PC-9 (cell line): Measurements from ENCODE around the gene SPATA2. TPM values are rescaled to one million over a fixed set of nuclear protein-coding genes. Genes with fewer than 3 reads are reported as not detected.

ENCODE experiments used
- BruUV-seq: library from RNA; stranded (reverse); fragments of 400-500 nt; replicated peaks from 2 replicates; lab custom pipeline; 2021; lab: Mats Ljungman, UMichigan
- CTCF ChIA-PET: fragments of 300-600 bp; sonication (Branson Sonifier 250); formaldehyde crosslinking; loops from one replicate; lab custom pipeline; 2022; ENCODE audit warnings: antibody characterized with exemption; lab: Charles Lee
- POLR2A ChIA-PET: fragments of 300-600 bp; sonication (Branson Sonifier 250); formaldehyde crosslinking; loops from one replicate; lab custom pipeline; 2022; ENCODE audit warnings: antibody characterized with exemption; ENCODE audit not compliant: unreplicated experiment; lab: Charles Lee
- DNase-seq, 2 experiments: peaks; one replicate each; pipeline versions ENCODE4 v3.0.0 to v3.0.0-alpha.2; 2015 to 2022; ENCODE audit warnings: mixed read lengths in 1 of 2
- H2AFZ ChIP-seq: fragments of 200-600 bp; sonication (generic); 2 replicates; pipeline ENCODE4 v1.8.1; 2017; ENCODE audit warnings: antibody characterized with exemption
- H3F3A ChIP-seq: fragments of 200-600 bp; sonication (generic); 2 replicates; pipeline ENCODE4 v1.8.1; 2017; ENCODE audit warnings: antibody characterized with exemption, mild to moderate bottlenecking, low read depth; ENCODE audit not compliant: insufficient read depth
- H3K27ac ChIP-seq: fragments of 200-600 bp; sonication (generic); 2 replicates; pipeline ENCODE4 v1.6.1; 2016; ENCODE audit warnings: mixed run types
- H3K27me3 ChIP-seq: fragments of 200-600 bp; sonication (generic); 2 replicates; pipeline ENCODE4 v1.6.1; 2016; ENCODE audit warnings: low read depth, mixed run types; ENCODE audit not compliant: insufficient read depth
- H3K36me3 ChIP-seq: fragments of 200-600 bp; sonication (generic); 2 replicates; pipeline ENCODE4 v1.6.1; 2016; ENCODE audit warnings: low read depth, mixed run types
- H3K4me1 ChIP-seq: fragments of 200-600 bp; sonication (generic); replicated peaks from 2 replicates; pipeline ENCODE4 v1.6.1; 2016; ENCODE audit warnings: mixed run types; ENCODE audit not compliant: insufficient read depth
- H3K4me2 ChIP-seq: fragments of 200-600 bp; sonication (generic); 2 replicates; pipeline ENCODE4 v1.6.1; 2017; ENCODE audit warnings: mixed run types
- H3K4me3 ChIP-seq: fragments of 200-600 bp; sonication (generic); 2 replicates; pipeline ENCODE4 v1.6.1; 2016; ENCODE audit warnings: mixed run types
- H3K79me2 ChIP-seq: fragments of 200-600 bp; sonication (generic); 2 replicates; pipeline ENCODE4 v1.6.1; 2017; ENCODE audit warnings: low read depth, mixed run types
- H3K9me2 ChIP-seq: fragments of 200-600 bp; sonication (generic); 2 replicates; pipeline ENCODE4 v1.8.1; 2017; ENCODE audit warnings: mild to moderate bottlenecking; ENCODE audit not compliant: insufficient read depth
- H3K9me3 ChIP-seq: fragments of 200-600 bp; sonication (generic); 2 replicates; pipeline ENCODE4 v1.8.1; 2016; ENCODE audit warnings: low read depth; ENCODE audit not compliant: insufficient read depth
- H4K20me1 ChIP-seq: fragments of 200-600 bp; sonication (generic); 2 replicates; pipeline ENCODE4 v1.8.1; 2017; ENCODE audit not compliant: insufficient read depth
- CTCF ChIP-seq: fragments of 200-600 bp; sonication (generic); conservative IDR thresholded peaks from 2 replicates; pipeline ENCODE4 v1.6.1; 2017; ENCODE audit warnings: mixed run types, antibody characterized with exemption, mild to moderate bottlenecking, moderate library complexity
- EZH2 ChIP-seq: fragments of 200-600 bp; sonication (generic); IDR thresholded peaks from 2 replicates; pipeline ENCODE4 v1.8.0; 2017; ENCODE audit warnings: antibody characterized with exemption, low read depth
- intact Hi-C: fragments of 100-400 bp; cut with micrococcal nuclease; formaldehyde crosslinking; loops from one replicate; pipeline ENCODE4 v1.10.0; 2022; ENCODE audit not compliant: unreplicated experiment
- total RNA-seq: library from RNA; stranded (reverse); gene quantifications from 2 replicates; pipeline ENCODE4 v1.2.3, GENCODE V29; 2021

The SPATA2 gene
- total RNA-seq, 1 experiment from 2014 or later: 10.9 TPM

GRCh38 chr20:49936153-49937026 is 21.1 kb upstream of the SPATA2 start, which contains the start of gene RNF114:
TSS of gene RNF114 (plus strand) at chr20:49936397. CDS start at chr20:49936413, 16 bp downstream.
- DNase-seq: peak; percentile 73 to 85
- Histone ChIP-seq H3K4me2 (peak within 1 kb of the TSS; percentile 98), H3K4me1 (peaks cover 32% of the 10 kb centered on the region), H3K79me2 (peaks cover 52% of the 10 kb centered on the region), H3K27ac (peak within 1 kb of the TSS; percentile 69), H3K4me3 (peak within 1 kb of the TSS; percentile 92), H3K9me2 (no peaks in the 10 kb centered on the region), H3K9me3 (no peaks in the 10 kb centered on the region), H2AFZ (peak within 1 kb of the TSS; percentile 81), H3K27me3 (no peaks in the 10 kb centered on the region), H3K36me3 (peaks cover 18% of the 10 kb centered on the region), H3F3A (peaks cover 30% of the 10 kb centered on the region; the same call in 1 of the 2 replicates), H4K20me1 (peaks cover 38% of the 10 kb centered on the region)
- BruUV-seq: no TSS peak
- intact Hi-C loops: loop anchor here (1.0 to 2.0 kb wide), 2 partner anchors 8 to 32 kb away; no protein-coding TSS in a partner anchor
- CTCF ChIA-PET: interaction anchor here (0.6 to 1.1 kb wide), 2 partner anchors 43 to 135 kb away, joined by 3 to 6 read pairs; no protein-coding TSS in a partner anchor
- POLR2A ChIA-PET: interaction anchor here (0.5 to 1.1 kb wide), 6 partner anchors 12 to 820 kb away, joined by 3 to 6 read pairs (median 4); no protein-coding TSS in a partner anchor
- TF ChIP-seq CTCF (0 out of 2 replicates have a peak, but pooled peaks have one; percentile 28), EZH2 (no peak)

- H3K4me3 ChIP-seq: peak overlapping the region; percentile 92; the same call in 1 of the 2 replicates
- H3K9me3 ChIP-seq: no peaks in the 10 kb centered on the region
- H3K79me2 ChIP-seq: peaks cover 45% of the 10 kb centered on the region
- H2AFZ ChIP-seq: peak overlapping the region; percentile 70
- peak overlapping the region; percentile 72 for H3K4me2 ChIP-seq
- intact Hi-C loops: loop anchor here (1.0 to 2.0 kb wide), 2 partner anchors 7 to 33 kb away; no protein-coding TSS in a partner anchor
- H3F3A ChIP-seq: peaks cover 24% of the 10 kb centered on the region; the same call in 1 of the 2 replicates
- peaks cover 12% of the 10 kb centered on the region for H3K36me3 ChIP-seq
- H4K20me1 ChIP-seq: peaks cover 32% of the 10 kb centered on the region
- ChIA-PET CTCF (interaction anchor here (0.6 to 1.1 kb wide), 2 partner anchors 43 to 136 kb away, joined by 3 to 6 read pairs; no protein-coding TSS in a partner anchor), POLR2A (interaction anchor here (0.5 to 1.0 kb wide), 5 partner anchors 12 to 671 kb away, joined by 3 to 7 read pairs (median 3); no protein-coding TSS in a partner anchor)
- no peaks in the 10 kb centered on the region for H3K9me2 ChIP-seq
- no peaks in the 10 kb centered on the region for H3K27me3 ChIP-seq
- no TSS peak for BruUV-seq
- no peak for DNase-seq
- no peak overlapping the region for H3K27ac ChIP-seq
- TF ChIP-seq CTCF (no peak), EZH2 (no peak)
- peaks cover 32% of the 10 kb centered on the region for H3K4me1 ChIP-seq
Observed at GRCh38 chr20:49935746-49936152, 20.4 kb upstream of the SPATA2 start.

- Histone ChIP-seq H3K9me2 (no peaks in the 10 kb centered on the region), H3K27ac (peak overlapping the region; percentile 53), H3K27me3 (no peaks in the 10 kb centered on the region), H3F3A (peaks cover 25% of the 10 kb centered on the region; the same call in 1 of the 2 replicates), H4K20me1 (no peaks in the 10 kb centered on the region), H3K79me2 (no peaks in the 10 kb centered on the region), H3K4me3 (no peak overlapping the region), H3K4me1 (peaks cover 13% of the 10 kb centered on the region; the same call in 1 of the 2 replicates), H2AFZ (no peak overlapping the region), H3K9me3 (no peaks in the 10 kb centered on the region), H3K4me2 (peak overlapping the region; percentile 54; the same call in 1 of the 2 replicates), H3K36me3 (no peaks in the 10 kb centered on the region)
- intact Hi-C loops: loop anchor here (5.0 kb wide), 2 partner anchors 387 to 597 kb away; no protein-coding TSS in a partner anchor
- BruUV-seq: no TSS peak
- POLR2A ChIA-PET: interaction anchor here (0.8 kb wide), 1 partner anchor 36 kb away, joined by 5 read pairs; no protein-coding TSS in a partner anchor
- DNase-seq: no peak
- CTCF ChIA-PET: no interaction called here
- TF ChIP-seq EZH2: no peak
- TF ChIP-seq CTCF: no peak
Observed at GRCh38 chr20:49929142-49929494, 13.8 kb upstream of the SPATA2 start.
